ENCODE data around the gene MPRIP. TPM values are rescaled to one million over a fixed set of nuclear protein-coding genes. Genes with fewer than 3 reads are reported as not detected.

MPRIP gene
- total RNA-seq, 1 experiment from 2014 or later, result 258 TPM

- H2AFZ ChIP-seq (ENCODE audit: low read depth, low read length, poor library complexity, severe bottlenecking), result no peak overlapping the region
- POLR2A ChIA-PET, result no interaction called here
- TF ChIP-seq RAD21 (IDR thresholded peaks at IDR 0.05; ENCODE audit: low read depth) (no peak), ZFX (IDR thresholded peaks at IDR 0.05) (no peak), CBX3 (IDR thresholded peaks at IDR 0.05; ENCODE audit: low read depth) (no peak), JUND (IDR thresholded peaks at IDR 0.05) (no peak), SP1 (IDR thresholded peaks at IDR 0.05; ENCODE audit: low read depth) (no peak), ZNF274 (IDR thresholded peaks at IDR 0.05; ENCODE audit: low read depth, low read length) (no peak), YY1 (IDR thresholded peaks at IDR 0.05; ENCODE audit: extremely low read depth, insufficient replicate concordance, low read depth, low read length) (no peak), MAX (IDR thresholded peaks at IDR 0.05) (no peak), ELF1 (IDR thresholded peaks at IDR 0.05; ENCODE audit: borderline replicate concordance, low read depth) (no peak), ATF3 (IDR thresholded peaks at IDR 0.05) (no peak), SIN3A (IDR thresholded peaks at IDR 0.05; ENCODE audit: low read depth) (no peak), SRF (IDR thresholded peaks at IDR 0.05; ENCODE audit: low read depth) (no peak), EZH2 (IDR thresholded peaks at IDR 0.05) (no peak), REST (IDR thresholded peaks at IDR 0.05; ENCODE audit: low read depth) (no peak), FOSL1 (IDR thresholded peaks at IDR 0.05; ENCODE audit: low read depth) (no peak), EZH2phosphoT487 (IDR thresholded peaks at IDR 0.05; ENCODE audit: borderline replicate concordance) (no peak), CEBPB (IDR thresholded peaks at IDR 0.05; ENCODE audit: low read depth) (no peak), POLR2A (IDR thresholded peaks at IDR 0.05; ENCODE audit: borderline replicate concordance, extremely low read depth, insufficient read depth, insufficient read length) (no peak), EGR1 (IDR thresholded peaks at IDR 0.05; ENCODE audit: low read depth) (no peak), POLR2AphosphoS5 (IDR thresholded peaks at IDR 0.05; ENCODE audit: low read depth, low read length) (no peak)
- H3K9me2 ChIP-seq (ENCODE audit: insufficient read depth), result no peaks in the 10 kb centered on the region
- DNase-seq (ENCODE audit: low read depth, low spot score) (no peak), ATAC-seq (no peak)
- CTCF ChIA-PET, result interaction anchor here (0.6 kb wide), 1 partner anchor 175 kb away, joined by 4 read pairs; no protein-coding TSS in a partner anchor
- peaks cover 99% of the 10 kb centered on the region for H3K79me2 ChIP-seq (ENCODE audit: insufficient read depth, low read length)
- no peak overlapping the region for H3K4me2 ChIP-seq (ENCODE audit: low read length)
- no peaks in the 10 kb centered on the region for H3K27me3 ChIP-seq (ENCODE audit: insufficient read depth, low read length)
- peaks cover 3% of the 10 kb centered on the region; the same call in 1 of the 2 replicates for H4K20me1 ChIP-seq (ENCODE audit: insufficient read depth)
- RAD21 ChIA-PET (ENCODE audit: low non-redundant PET in 1 of 2, low total read pairs in 2 of 2, uncharacterized antibody in 2 of 2, unreplicated experiment in 2 of 2), result no interaction called here
- peaks cover 8 to 37% of the 10 kb centered on the region in 2 experiments for H3K4me1 ChIP-seq (ENCODE audit: control insufficient read depth in 1 of 2, insufficient read depth in 2 of 2, low read length in 2 of 2)
- H3K4me3 ChIP-seq (replicated peaks in 1 of 2; ENCODE audit: low read depth in 1 of 2, low read length in 2 of 2), result no peak overlapping the region
- intact Hi-C loops (cut with micrococcal nuclease), result no loop called here
- H3K27ac ChIP-seq (ENCODE audit: low read depth, low read length), result no peak overlapping the region
- H3K9ac ChIP-seq (ENCODE audit: low read length), result no peak overlapping the region
- no TSS peak for BruUV-seq (replicated peaks)
- H3K36me3 ChIP-seq (ENCODE audit: control insufficient read depth in 1 of 2, insufficient read depth in 2 of 2, low read length in 2 of 2), result peaks cover 0 to 13% of the 10 kb centered on the region in 2 experiments; a peak in 1 of 4 replicates
- no peaks in the 10 kb centered on the region for H3K9me3 ChIP-seq (ENCODE audit: control insufficient read depth in 1 of 2, insufficient read depth in 1 of 2, low read depth in 1 of 2, low read length in 2 of 2)
These were observed 49.8 kb downstream of the MPRIP start for GRCh38 chr17:17091856-17092756.
